PC-9 (cell line): Measurements from ENCODE around the gene GPR157.

ENCODE experiments used
- CTCF ChIP-seq: fragments of 200-600 bp; sonication (generic); conservative IDR thresholded peaks from 2 replicates; pipeline ENCODE4 v1.6.1; 2017; ENCODE audit warnings: mixed run types, antibody characterized with exemption, mild to moderate bottlenecking, moderate library complexity
- EZH2 ChIP-seq: fragments of 200-600 bp; sonication (generic); IDR thresholded peaks from 2 replicates; pipeline ENCODE4 v1.8.0; 2017; ENCODE audit warnings: antibody characterized with exemption, low read depth

- TF ChIP-seq EZH2 (no peak), CTCF (no peak)
Observed at GRCh38 chr1:9165396-9165795, 36.5 kb upstream of the GPR157 start.
